GM12875 (cell line): Measurements from ENCODE around the gene EHHADH.
A peak's percentile ranks its signal among the peaks of the same experiment; 100 is the strongest.

Experiments
- H3K4me3 ChIP-seq: one replicate; pipeline ENCODE4 v1.5.1; 2011; ENCODE audit warnings: low read depth, low read length, control low read depth
- TF ChIP-seq, protein P1 (sequence below): IDR thresholded peaks from 2 replicates; pipeline ENCODE4 v1.5.1; 2011; ENCODE audit warnings: low read depth, mild to moderate bottlenecking, control low read depth, inconsistent platforms, low read length, moderate library complexity, borderline replicate concordance; ENCODE audit not compliant: insufficient read depth

The EHHADH gene

DNA sequence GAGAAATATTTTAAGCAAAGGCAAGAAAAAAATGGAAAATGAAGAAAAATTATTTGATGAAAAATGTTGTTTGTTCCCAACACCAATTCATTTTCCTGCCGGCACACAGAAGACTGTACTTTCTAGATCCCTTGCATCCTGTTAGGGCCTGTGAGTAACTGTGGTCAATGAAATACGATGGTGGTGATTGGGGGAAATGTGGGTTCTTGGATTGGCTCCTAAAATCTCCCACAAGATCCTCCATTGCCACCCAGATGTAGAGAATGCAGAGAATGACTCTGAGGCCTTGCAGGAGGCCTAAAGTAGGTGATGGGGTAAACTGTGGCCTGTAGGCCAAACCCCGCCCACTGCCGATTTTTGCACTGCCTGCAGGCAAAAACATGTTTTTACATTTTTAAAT, 54.6 kb downstream of the EHHADH start:
- H3K4me3 ChIP-seq: no peak overlapping the region
- TF ChIP-seq, protein P1, sequence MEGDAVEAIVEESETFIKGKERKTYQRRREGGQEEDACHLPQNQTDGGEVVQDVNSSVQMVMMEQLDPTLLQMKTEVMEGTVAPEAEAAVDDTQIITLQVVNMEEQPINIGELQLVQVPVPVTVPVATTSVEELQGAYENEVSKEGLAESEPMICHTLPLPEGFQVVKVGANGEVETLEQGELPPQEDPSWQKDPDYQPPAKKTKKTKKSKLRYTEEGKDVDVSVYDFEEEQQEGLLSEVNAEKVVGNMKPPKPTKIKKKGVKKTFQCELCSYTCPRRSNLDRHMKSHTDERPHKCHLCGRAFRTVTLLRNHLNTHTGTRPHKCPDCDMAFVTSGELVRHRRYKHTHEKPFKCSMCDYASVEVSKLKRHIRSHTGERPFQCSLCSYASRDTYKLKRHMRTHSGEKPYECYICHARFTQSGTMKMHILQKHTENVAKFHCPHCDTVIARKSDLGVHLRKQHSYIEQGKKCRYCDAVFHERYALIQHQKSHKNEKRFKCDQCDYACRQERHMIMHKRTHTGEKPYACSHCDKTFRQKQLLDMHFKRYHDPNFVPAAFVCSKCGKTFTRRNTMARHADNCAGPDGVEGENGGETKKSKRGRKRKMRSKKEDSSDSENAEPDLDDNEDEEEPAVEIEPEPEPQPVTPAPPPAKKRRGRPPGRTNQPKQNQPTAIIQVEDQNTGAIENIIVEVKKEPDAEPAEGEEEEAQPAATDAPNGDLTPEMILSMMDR: no peak

DNA sequence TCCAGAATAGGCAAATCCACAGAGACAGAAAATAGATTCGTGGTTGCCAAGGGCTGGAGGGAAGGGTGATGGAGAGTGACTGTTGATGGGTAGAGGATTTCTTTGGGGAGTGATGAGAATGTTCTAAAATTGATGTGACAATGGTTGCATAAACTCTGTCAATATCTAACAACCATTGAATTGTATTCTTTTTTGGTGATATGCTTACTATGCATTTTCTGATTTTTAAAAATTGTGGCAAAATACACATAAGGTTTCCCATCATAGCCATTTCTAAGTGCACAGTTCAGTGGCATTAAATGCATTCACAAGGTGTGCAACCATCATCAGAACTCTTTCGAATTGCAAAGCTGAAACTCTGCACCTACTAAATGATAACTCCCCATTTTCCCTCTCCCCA, 56.8 kb downstream of the EHHADH start:
- no peak overlapping the region for H3K4me3 ChIP-seq
- TF ChIP-seq, protein P1: no peak

DNA sequence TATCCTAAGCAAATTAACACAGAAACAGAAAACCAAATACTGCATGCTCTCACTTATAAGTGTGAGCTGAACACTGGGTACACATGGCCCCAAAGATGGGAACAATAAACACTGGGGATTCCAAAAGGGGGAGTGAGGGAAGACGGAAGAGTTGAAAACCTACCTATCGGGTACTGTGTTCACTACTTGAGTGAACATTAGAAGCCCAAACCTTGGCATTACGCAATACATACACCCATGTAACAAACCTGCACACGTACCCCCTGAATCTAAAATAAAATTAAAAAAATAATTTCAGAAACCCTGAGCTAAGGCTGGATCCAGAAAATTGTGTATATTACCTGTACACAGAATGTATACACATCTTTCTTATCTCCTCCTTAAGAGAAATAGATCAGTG, 58.2 kb downstream of the EHHADH start:
- TF ChIP-seq, protein P1: no peak
- H3K4me3 ChIP-seq: no peak overlapping the region

DNA sequence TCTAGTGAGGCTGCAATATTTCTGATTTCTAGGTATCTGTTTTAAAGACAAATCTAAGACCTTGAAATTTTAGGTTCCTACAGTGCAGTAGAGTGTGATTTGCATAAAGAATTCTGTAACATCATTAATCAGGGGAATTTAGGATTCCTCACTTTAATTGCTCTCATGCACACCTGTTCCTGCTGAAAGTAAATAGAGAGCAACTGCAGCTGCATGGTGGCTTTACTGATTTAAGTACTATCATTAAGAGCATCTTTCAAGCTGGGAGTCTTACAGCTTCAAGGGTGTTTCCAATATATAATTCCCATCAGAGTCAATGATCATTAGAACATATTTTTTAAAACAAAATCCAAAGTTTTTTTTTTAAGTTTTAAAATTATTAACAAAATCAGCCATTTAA, 65.0 kb downstream of the EHHADH start:
- H3K4me3 ChIP-seq: no peak overlapping the region
- TF ChIP-seq, protein P1: no peak

DNA sequence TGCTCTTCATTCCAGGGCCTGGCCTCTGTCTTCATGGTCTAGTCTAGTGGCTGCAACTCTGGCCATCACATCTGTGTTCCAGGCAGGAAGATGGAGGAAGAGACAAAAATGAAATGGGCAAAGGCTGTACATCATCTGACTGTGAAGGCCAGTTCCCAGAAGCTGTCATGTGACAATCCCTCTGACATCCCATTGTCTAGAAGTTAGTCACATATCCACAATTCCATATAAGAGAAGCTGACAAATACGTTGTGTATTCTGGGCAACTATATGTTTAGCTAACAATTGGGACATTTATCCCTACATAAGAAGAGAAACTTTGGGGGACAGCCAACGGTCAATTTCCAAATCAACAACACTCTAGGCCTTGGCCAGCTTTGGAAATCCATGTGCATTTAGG, 66.5 kb downstream of the EHHADH start:
- TF ChIP-seq, protein P1: no peak
- H3K4me3 ChIP-seq: no peak overlapping the region

DNA sequence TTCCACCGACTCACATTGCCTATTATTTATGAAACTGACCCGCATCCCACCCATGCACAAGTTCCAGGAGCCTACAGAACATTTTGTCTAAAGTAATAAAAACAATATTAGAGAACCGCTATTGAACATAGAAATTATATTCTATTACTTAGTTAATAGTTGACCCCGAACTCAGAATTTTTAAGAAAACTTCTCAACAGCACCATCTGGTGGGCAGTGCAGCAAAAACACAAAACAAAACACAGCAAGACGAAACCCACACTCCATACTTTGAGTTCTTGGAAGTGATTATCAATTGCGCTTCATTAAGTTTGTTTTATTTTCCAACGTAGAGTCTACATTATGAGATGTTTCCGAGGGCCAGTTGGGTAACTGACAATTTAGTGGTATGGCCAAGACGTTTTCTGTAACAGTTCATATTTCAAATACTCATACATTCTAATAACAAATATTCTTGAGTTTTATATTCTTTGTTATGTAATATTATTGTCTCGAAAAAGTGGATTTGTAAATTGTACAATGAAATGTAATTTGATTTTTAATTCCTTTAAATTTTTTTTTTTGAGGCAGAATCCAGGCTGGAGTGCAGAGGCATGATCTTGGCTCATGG, 77.0 kb downstream of the EHHADH start:
- H3K4me3 ChIP-seq: no peak overlapping the region
- TF ChIP-seq, protein P1: peak; percentile 48; the same call in 1 of the 2 replicates

DNA sequence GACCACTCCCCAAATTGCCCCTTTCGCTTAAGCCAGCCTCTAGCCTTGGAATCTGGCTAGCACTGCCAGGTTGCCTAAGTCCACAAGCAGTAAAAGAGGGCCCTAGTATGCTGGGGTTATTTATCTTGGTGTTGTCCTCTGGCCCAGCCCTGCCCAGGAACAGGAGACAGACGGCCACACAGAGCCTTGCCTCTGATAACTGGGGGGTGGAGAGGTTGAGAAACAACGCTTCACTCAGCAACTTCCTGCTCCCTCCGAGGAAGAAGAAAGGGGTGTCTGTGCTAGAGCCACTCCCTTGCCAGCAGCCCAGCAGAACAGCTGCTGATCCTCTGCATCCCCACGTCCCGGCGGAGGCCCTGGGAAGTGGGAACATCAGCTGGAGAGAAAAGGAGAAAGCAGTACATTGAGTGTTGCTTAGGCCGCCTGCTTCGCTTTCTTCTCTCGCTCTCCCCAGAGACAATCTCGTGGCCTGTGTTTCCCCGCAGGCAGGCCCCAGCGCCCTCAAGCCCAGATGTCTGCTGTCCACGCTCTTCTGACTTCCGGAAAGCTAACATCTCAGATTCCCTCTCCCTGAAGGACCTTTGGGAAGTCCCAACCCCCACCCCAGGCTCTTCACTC, 78.4 kb downstream of the EHHADH start:
- H3K4me3 ChIP-seq: no peak overlapping the region
- TF ChIP-seq, protein P1: no peak
